Measurements from ENCODE around the gene SMARCD3.

GRCh38 chr7:151202836-151203235 is 45.7 kb downstream of the SMARCD3 start:
- TF ChIP-seq CTCF (IDR thresholded peaks at IDR 0.05) (no peak), POLR2A (IDR thresholded peaks at IDR 0.05) (no peak)

All from thyroid gland (tissue), 4 donors.